MM.1S (cell line): ENCODE data around the gene EML1.

ENCODE experiments used
- DNase-seq: peaks from one replicate; pipeline ENCODE4 v3.0.0-alpha.2; 2015
- H2AFZ ChIP-seq: fragments of 300-600 bp; sonication (generic); 2 replicates; pipeline ENCODE4 v1.6.0; 2016; ENCODE audit warnings: antibody characterized with exemption, low read length
- H3F3A ChIP-seq: fragments of 300-600 bp; sonication (generic); 2 replicates; pipeline ENCODE4 v1.6.1; 2016; ENCODE audit warnings: mild to moderate bottlenecking, antibody characterized with exemption, low read length, moderate library complexity, mixed read lengths; ENCODE audit not compliant: insufficient read depth
- H3K27ac ChIP-seq: fragments of 300-600 bp; sonication (generic); 2 replicates; pipeline ENCODE4 v1.5.1; 2016; ENCODE audit warnings: mild to moderate bottlenecking, low read length
- H3K27me3 ChIP-seq: fragments of 300-600 bp; sonication (generic); replicated peaks from 2 replicates; pipeline ENCODE4 v1.6.0; 2016; ENCODE audit warnings: low read length; ENCODE audit not compliant: insufficient read depth
- H3K36me3 ChIP-seq: fragments of 300-600 bp; sonication (generic); replicated peaks from 2 replicates; pipeline ENCODE4 v1.6.1; 2016; ENCODE audit warnings: mild to moderate bottlenecking, low read length, mixed read lengths; ENCODE audit not compliant: insufficient read depth
- H3K4me1 ChIP-seq: fragments of 300-600 bp; sonication (generic); 2 replicates; pipeline ENCODE4 v1.6.1; 2016; ENCODE audit warnings: low read length, mixed read lengths
- H3K4me2 ChIP-seq: fragments of 300-600 bp; sonication (generic); 2 replicates; pipeline ENCODE4 v1.6.0; 2016; ENCODE audit warnings: low read depth, low read length
- H3K4me3 ChIP-seq: fragments of 300-600 bp; sonication (generic); 2 replicates; pipeline ENCODE4 v1.5.1; 2016; ENCODE audit warnings: low read length, mixed read lengths
- H3K79me2 ChIP-seq: fragments of 300-600 bp; sonication (generic); 2 replicates; pipeline ENCODE4 v1.6.1; 2016; ENCODE audit warnings: mixed run types, low read length, mixed read lengths
- H3K9ac ChIP-seq: fragments of 300-600 bp; sonication (generic); 2 replicates; pipeline ENCODE4 v1.6.1; 2016; ENCODE audit warnings: low read length, mixed read lengths
- H3K9me2 ChIP-seq: fragments of 300-600 bp; sonication (generic); replicated peaks from 2 replicates; pipeline ENCODE4 v1.6.1; 2016; ENCODE audit warnings: mild to moderate bottlenecking, low read length, mixed read lengths; ENCODE audit not compliant: insufficient read depth
- H3K9me3 ChIP-seq: fragments of 300-600 bp; sonication (generic); replicated peaks from 2 replicates; pipeline ENCODE4 v1.6.1; 2016; ENCODE audit warnings: mild to moderate bottlenecking, low read length, mixed read lengths; ENCODE audit not compliant: insufficient read depth
- H4K20me1 ChIP-seq: fragments of 300-600 bp; sonication (generic); 2 replicates; pipeline ENCODE4 v1.6.1; 2016; ENCODE audit warnings: mild to moderate bottlenecking, low read length, moderate library complexity, mixed read lengths; ENCODE audit not compliant: insufficient read depth
- CTCF ChIP-seq: fragments of 300-600 bp; sonication (generic); IDR thresholded peaks from 2 replicates; pipeline ENCODE4 v1.5.1; 2016; ENCODE audit warnings: antibody characterized with exemption, low read length, mixed read lengths
- EZH2 ChIP-seq: fragments of 300-600 bp; sonication (generic); optimal IDR thresholded peaks from 2 replicates; pipeline ENCODE3; 2017; ENCODE audit warnings: low read depth, mild to moderate bottlenecking, antibody characterized with exemption, low read length, mixed read lengths
- EZH2phosphoT487 ChIP-seq: fragments of 300-600 bp; sonication (generic); IDR thresholded peaks from 2 replicates; pipeline ENCODE4 v1.6.1; 2018; ENCODE audit warnings: antibody characterized with exemption, low read length

The EML1 gene

GRCh38 chr14:99789581-99789980 is 3.6 kb upstream of the EML1 start:
- Histone ChIP-seq H3K27me3 (no peaks in the 10 kb centered on the region), H3K9me3 (no peaks in the 10 kb centered on the region), H3K79me2 (no peaks in the 10 kb centered on the region), H3F3A (no peaks in the 10 kb centered on the region), H3K36me3 (no peaks in the 10 kb centered on the region), H3K4me3 (no peak overlapping the region; the same call in 1 of the 2 replicates), H3K27ac (no peak overlapping the region), H4K20me1 (no peaks in the 10 kb centered on the region), H3K9me2 (no peaks in the 10 kb centered on the region), H3K4me2 (peak overlapping the region; percentile 50; the same call in 1 of the 2 replicates), H2AFZ (no peak overlapping the region), H3K9ac (no peak overlapping the region), H3K4me1 (peaks cover 4% of the 10 kb centered on the region; the same call in 1 of the 2 replicates)
- DNase-seq: no peak
- no peak for TF ChIP-seq EZH2
- no peak for TF ChIP-seq CTCF
- TF ChIP-seq EZH2phosphoT487: no peak

- no peaks in the 10 kb centered on the region for H3F3A ChIP-seq
- peaks cover 4% of the 10 kb centered on the region; the same call in 1 of the 2 replicates for H3K4me1 ChIP-seq
- H3K4me3 ChIP-seq: no peak overlapping the region
- no peak overlapping the region for H3K4me2 ChIP-seq
- H3K79me2 ChIP-seq: no peaks in the 10 kb centered on the region
- H3K27ac ChIP-seq: no peak overlapping the region
- no peaks in the 10 kb centered on the region for H3K9me3 ChIP-seq
- no peak overlapping the region for H3K9ac ChIP-seq
- H3K9me2 ChIP-seq: no peaks in the 10 kb centered on the region
- TF ChIP-seq EZH2phosphoT487 (no peak), CTCF (no peak), EZH2 (no peak)
- H4K20me1 ChIP-seq: no peaks in the 10 kb centered on the region
- no peaks in the 10 kb centered on the region for H3K27me3 ChIP-seq
- no peak for DNase-seq
- H3K36me3 ChIP-seq: no peaks in the 10 kb centered on the region
- H2AFZ ChIP-seq: no peak overlapping the region
Observed at GRCh38 chr14:99790201-99790977, 2.8 kb upstream of the EML1 start.

- no peak for DNase-seq
- Histone ChIP-seq H3K9me2 (no peaks in the 10 kb centered on the region), H3K36me3 (no peaks in the 10 kb centered on the region), H2AFZ (no peak overlapping the region), H3K79me2 (no peaks in the 10 kb centered on the region), H3F3A (no peaks in the 10 kb centered on the region), H3K27ac (no peak overlapping the region), H3K4me2 (no peak overlapping the region), H4K20me1 (no peaks in the 10 kb centered on the region), H3K4me3 (no peak overlapping the region), H3K27me3 (no peaks in the 10 kb centered on the region), H3K9ac (no peak overlapping the region), H3K4me1 (peaks cover 4% of the 10 kb centered on the region; the same call in 1 of the 2 replicates), H3K9me3 (no peaks in the 10 kb centered on the region)
- no peak for TF ChIP-seq EZH2phosphoT487
- TF ChIP-seq EZH2: no peak
- no peak for TF ChIP-seq CTCF
Observed at GRCh38 chr14:99790978-99791376, 2.2 kb upstream of the EML1 start.
